ENCODE data around the gene SPARC.

The SPARC gene

GRCh38 chr5:151637676-151638075 is 49.0 kb downstream of the SPARC start:
- Mint-ChIP-seq H3K9me3 (ENCODE audit: low read depth) (no peaks in the 10 kb centered on the region), H3K36me3 (no peaks in the 10 kb centered on the region), H3K27ac (no peak overlapping the region), H3K4me3 (no peak overlapping the region), H3K27me3 (peaks cover 2% of the 10 kb centered on the region), H3K4me1 (ENCODE audit: low read depth) (peaks cover 11% of the 10 kb centered on the region)

- Mint-ChIP-seq H3K9me3 (ENCODE audit: low read depth) (no peaks in the 10 kb centered on the region), H3K27me3 (peaks cover 8% of the 10 kb centered on the region), H3K4me1 (ENCODE audit: low read depth) (no peaks in the 10 kb centered on the region), H3K27ac (no peak overlapping the region), H3K4me3 (no peak overlapping the region), H3K36me3 (no peaks in the 10 kb centered on the region)
These were observed 52.8 kb downstream of the SPARC start for GRCh38 chr5:151633892-151634291.

DNA sequence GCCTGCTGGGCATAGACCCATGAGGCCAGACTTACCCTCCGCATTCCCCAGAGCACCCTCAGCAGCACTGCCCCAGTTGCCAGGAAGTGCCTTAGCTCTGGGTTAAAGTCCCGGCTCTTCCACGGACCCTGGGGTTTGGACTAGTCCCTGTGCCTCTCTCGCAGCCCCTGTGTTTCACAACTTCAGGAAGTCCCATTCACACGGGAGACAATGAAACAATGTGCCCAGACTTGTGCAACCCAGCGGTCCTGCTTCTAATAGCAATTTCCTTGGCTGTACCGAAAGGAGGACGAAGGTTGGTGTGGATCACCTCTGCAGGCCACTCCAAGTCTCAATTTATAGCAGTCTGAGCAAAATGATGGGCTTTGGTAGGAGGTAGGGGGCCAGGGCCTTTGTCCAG is 53.8 kb downstream of the SPARC start:
- no peak overlapping the region for H3K4me3 Mint-ChIP-seq
- H3K36me3 Mint-ChIP-seq = no peaks in the 10 kb centered on the region
- H3K4me1 Mint-ChIP-seq (ENCODE audit: low read depth) = no peaks in the 10 kb centered on the region
- peaks cover 8% of the 10 kb centered on the region for H3K27me3 Mint-ChIP-seq
- H3K27ac Mint-ChIP-seq = no peak overlapping the region
- no peaks in the 10 kb centered on the region for H3K9me3 Mint-ChIP-seq (ENCODE audit: low read depth)

DNA sequence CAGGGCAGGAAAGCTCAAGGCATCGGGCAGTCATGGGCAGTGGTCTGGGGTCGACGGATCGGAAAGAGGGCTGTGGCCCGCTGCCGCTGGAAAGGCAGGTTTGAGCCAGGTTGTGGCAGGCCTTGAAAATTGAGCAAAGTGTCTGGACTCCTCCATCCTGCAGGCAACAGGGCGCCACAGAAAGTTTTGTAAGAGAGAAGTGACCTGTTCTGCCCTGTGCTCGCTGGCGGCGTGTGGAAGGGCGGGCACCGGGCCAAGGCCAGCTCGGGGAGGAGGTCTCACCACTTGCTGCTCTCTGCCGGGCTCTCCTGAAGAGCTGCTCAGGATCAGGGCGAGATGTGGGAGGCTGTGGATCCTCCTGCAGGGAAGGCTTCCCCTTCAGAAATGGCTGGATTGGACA is 54.2 kb downstream of the SPARC start:
- Mint-ChIP-seq H3K27me3 (peaks cover 8% of the 10 kb centered on the region), H3K4me1 (ENCODE audit: low read depth) (no peaks in the 10 kb centered on the region), H3K4me3 (no peak overlapping the region), H3K27ac (no peak overlapping the region), H3K9me3 (ENCODE audit: low read depth) (no peaks in the 10 kb centered on the region), H3K36me3 (no peaks in the 10 kb centered on the region)

DNA sequence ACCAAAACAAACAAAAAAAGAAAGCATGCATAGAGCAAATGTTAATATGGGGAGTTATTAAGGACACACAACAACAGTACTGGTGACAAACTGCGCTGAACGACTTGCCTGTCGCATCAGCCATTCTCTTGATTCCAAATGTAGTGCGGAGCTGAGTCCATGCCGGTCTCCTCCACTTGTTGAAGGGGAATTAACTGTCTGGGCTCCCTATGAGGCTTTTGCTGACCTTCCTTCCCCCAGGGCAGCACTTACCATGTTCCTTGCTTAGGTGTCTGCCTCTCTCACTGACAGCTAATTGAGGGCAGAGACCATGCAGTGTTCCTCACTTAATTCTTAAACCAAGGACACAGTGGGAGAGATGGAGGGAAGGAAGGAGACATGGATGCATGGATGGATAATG is 54.8 kb downstream of the SPARC start:
- Mint-ChIP-seq H3K4me1 (ENCODE audit: low read depth) (no peaks in the 10 kb centered on the region), H3K4me3 (no peak overlapping the region), H3K27ac (no peak overlapping the region), H3K9me3 (ENCODE audit: low read depth) (no peaks in the 10 kb centered on the region), H3K36me3 (no peaks in the 10 kb centered on the region), H3K27me3 (peaks cover 8% of the 10 kb centered on the region)

DNA sequence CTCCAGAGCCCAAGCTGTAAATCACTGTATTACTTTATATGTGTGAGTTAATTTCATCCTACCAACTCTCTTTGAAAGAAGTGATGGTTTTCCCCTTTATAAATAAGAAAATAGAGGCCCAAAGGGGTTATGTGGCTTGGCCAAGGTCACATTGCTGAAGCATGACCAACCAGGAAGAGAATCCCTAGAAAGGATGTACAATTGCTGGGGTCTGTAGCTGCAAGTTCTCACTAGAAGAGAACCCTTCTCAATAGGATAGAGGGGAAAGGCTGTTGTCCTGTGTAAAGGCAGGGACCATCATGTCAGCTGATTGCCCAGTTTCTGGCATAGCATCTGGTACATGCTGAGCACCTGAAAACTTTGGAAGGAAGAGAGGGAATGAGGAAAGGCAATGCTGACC is 56.6 kb downstream of the SPARC start:
- no peaks in the 10 kb centered on the region for H3K9me3 Mint-ChIP-seq (ENCODE audit: low read depth)
- no peaks in the 10 kb centered on the region for H3K4me1 Mint-ChIP-seq (ENCODE audit: low read depth)
- H3K36me3 Mint-ChIP-seq = no peaks in the 10 kb centered on the region
- H3K4me3 Mint-ChIP-seq = no peak overlapping the region
- no peak overlapping the region for H3K27ac Mint-ChIP-seq
- H3K27me3 Mint-ChIP-seq = peaks cover 6% of the 10 kb centered on the region

DNA sequence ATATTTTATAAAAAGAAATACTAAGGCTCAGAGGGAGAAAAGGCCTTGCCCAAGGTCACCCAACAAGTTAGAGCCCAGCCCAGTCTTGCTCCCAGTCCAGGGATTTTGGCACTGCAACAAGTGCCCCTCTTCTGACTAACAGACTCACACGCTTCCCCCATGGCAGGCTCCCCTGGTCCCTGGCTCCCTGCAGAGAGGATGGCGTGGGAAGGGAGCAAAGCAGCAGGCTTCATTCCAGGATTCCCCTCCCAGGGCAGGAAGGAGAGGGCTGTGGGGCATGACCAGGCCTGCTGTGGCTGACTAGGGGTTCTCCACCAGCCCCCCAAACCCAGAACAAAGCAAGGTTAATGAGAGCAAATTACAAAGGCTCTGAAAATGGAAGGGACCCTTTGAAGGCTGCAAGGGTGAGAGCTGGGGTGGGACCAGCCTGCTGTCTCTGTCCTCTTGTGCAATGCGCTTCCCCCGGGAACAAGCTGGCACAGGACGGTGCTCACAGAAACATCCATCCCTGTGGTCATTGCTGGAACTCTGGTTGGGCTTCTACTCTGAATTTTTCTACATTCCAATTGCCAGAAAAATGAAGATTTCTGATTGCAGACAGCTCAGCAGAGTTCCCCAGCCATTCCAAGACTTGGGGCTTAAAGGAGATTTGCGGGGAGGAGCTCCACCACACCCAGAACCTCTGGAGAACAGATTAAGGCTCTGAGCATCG is 58.4 kb downstream of the SPARC start:
- Mint-ChIP-seq H3K4me1 (ENCODE audit: low read depth) (no peaks in the 10 kb centered on the region), H3K27ac (no peak overlapping the region), H3K9me3 (ENCODE audit: low read depth) (no peaks in the 10 kb centered on the region), H3K4me3 (no peak overlapping the region), H3K27me3 (peaks cover 8% of the 10 kb centered on the region), H3K36me3 (no peaks in the 10 kb centered on the region)

GRCh38 chr5:151627650-151628049 is 59.1 kb downstream of the SPARC start:
- Mint-ChIP-seq H3K4me1 (ENCODE audit: low read depth) (no peaks in the 10 kb centered on the region), H3K36me3 (no peaks in the 10 kb centered on the region), H3K9me3 (ENCODE audit: low read depth) (no peaks in the 10 kb centered on the region), H3K27me3 (peaks cover 8% of the 10 kb centered on the region), H3K27ac (no peak overlapping the region), H3K4me3 (no peak overlapping the region)

- Mint-ChIP-seq H3K36me3 (no peaks in the 10 kb centered on the region), H3K27ac (no peak overlapping the region), H3K9me3 (ENCODE audit: low read depth) (no peaks in the 10 kb centered on the region), H3K4me3 (no peak overlapping the region), H3K27me3 (peaks cover 6% of the 10 kb centered on the region), H3K4me1 (ENCODE audit: low read depth) (no peaks in the 10 kb centered on the region)
These were observed 61.4 kb downstream of the SPARC start for GRCh38 chr5:151625285-151625684.

DNA sequence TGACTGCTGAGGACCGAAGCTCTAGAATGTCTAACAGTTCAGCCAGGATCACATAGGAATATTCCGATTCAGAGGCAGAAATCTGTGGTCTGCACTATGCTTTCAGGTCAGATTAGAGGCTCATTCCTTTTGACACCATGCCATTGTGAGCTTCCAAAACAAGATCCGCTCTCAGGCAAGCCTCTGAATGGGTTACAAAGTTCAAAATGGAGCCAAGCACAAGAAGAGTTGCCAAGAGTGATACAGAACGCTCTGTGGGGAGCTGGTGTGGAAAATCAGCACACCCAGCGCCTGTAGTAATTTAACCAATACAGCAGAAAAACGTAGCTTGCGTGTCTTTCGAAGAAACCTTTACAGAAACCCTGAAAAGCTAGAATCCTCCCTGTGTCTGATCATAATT is 62.2 kb downstream of the SPARC start:
- H3K4me1 Mint-ChIP-seq (ENCODE audit: low read depth) = no peaks in the 10 kb centered on the region

DNA sequence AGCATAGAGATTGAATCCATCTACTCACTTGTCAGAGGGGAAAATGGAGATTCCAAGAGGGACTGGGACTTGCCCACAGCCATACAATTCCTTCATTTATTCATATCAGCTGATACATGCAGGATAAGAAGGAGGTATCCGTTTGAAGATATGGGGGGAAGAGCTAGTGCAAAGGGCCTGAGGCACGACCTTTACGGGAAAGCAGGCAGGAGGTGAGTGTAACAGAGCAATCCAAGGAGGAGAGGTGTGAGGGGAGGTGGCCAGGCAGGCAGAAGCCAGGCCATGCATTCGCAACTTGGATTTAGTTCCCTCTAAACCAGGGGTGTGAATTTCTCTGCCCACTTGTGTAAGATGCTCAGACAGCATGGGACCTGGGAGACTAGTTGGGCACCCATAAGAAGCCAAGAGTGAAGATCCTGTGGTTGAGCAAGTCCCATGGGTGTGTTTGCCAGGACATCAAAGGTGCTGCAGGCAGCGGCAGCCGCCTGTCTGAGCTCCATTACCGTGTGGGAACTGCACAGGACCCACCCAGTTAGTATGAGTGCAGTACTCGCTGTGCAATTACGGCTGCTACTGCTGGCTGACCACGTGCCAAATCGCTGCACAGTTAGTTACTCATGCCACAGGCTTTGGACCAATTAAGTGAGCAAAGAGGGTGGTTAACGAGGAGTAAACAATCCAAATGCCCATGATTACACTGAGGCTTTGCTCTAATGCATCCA is 64.2 kb downstream of the SPARC start:
- Mint-ChIP-seq H3K4me3 (no peak overlapping the region), H3K4me1 (ENCODE audit: low read depth) (no peaks in the 10 kb centered on the region), H3K27me3 (peaks cover 4% of the 10 kb centered on the region), H3K9me3 (ENCODE audit: low read depth) (no peaks in the 10 kb centered on the region), H3K27ac (no peak overlapping the region), H3K36me3 (no peaks in the 10 kb centered on the region)

More for the DNA sequence above, 62.2 kb downstream of the SPARC start:
- H3K4me3 Mint-ChIP-seq = no peak overlapping the region
- no peaks in the 10 kb centered on the region for H3K36me3 Mint-ChIP-seq
- peaks cover 4% of the 10 kb centered on the region for H3K27me3 Mint-ChIP-seq
- no peaks in the 10 kb centered on the region for H3K9me3 Mint-ChIP-seq (ENCODE audit: low read depth)
- H3K27ac Mint-ChIP-seq = no peak overlapping the region

DNA sequence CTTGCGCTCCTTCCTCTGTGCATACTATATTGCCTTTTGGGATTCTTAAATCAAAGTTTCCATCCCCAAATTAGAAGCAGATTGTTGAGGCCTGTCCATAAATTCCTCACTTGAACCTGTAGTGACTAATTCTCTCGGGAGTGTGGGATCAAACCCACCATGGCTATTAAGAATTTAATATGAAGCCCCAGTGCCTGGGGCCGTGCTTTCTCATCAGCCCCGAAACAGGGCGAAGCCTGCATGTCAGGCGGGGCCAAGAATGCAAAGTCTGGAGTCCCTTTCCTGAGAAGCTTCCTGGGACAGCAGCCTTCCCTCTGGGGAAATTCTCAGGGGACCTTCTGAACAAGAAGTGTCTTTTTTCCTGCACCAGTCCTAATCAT is 66.3 kb downstream of the SPARC start:
- Mint-ChIP-seq H3K27ac (no peak overlapping the region), H3K4me1 (ENCODE audit: low read depth) (peaks cover 6% of the 10 kb centered on the region), H3K36me3 (no peaks in the 10 kb centered on the region), H3K4me3 (no peak overlapping the region), H3K27me3 (peaks cover 4% of the 10 kb centered on the region), H3K9me3 (ENCODE audit: low read depth) (no peaks in the 10 kb centered on the region)

DNA sequence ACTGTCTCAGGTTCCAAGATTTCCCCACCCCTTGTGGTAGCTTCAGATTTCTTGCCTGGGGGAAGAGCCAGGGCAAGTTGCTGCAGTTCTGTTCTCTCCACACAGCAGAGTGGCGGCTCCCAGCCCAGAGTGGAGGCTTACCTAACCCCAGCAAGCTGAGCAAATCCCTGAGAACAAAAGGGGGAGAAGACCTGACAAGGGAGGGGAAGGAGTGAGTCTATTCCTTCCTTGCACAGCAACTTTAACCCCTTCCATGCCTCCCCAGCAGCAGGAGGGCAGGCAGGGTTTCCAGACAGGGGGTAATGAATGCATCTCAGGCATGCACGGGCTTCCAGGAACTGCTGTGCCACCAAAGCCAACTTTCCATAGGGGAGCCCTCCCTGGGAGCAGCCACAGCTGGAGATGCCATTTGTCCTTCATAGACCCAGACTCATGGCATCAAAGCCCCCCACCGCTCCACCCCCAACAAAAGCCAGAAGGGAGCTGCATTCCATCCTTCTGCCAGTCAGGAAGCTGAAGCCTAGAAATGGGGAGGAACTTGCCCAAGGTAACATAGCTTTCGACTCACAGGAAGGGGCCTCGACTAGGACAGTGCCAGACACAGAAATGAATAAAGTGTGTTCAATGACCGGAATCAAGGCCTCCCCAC is 66.8 kb downstream of the SPARC start:
- Mint-ChIP-seq H3K36me3 (no peaks in the 10 kb centered on the region), H3K27ac (no peak overlapping the region), H3K27me3 (peaks cover 4% of the 10 kb centered on the region), H3K4me1 (ENCODE audit: low read depth) (peaks cover 10% of the 10 kb centered on the region), H3K4me3 (no peak overlapping the region), H3K9me3 (ENCODE audit: low read depth) (no peaks in the 10 kb centered on the region)

- no peak overlapping the region for H3K27ac Mint-ChIP-seq
- H3K9me3 Mint-ChIP-seq (ENCODE audit: low read depth) = no peaks in the 10 kb centered on the region
- H3K4me1 Mint-ChIP-seq (ENCODE audit: low read depth) = peaks cover 19% of the 10 kb centered on the region
- H3K36me3 Mint-ChIP-seq = no peaks in the 10 kb centered on the region
- H3K27me3 Mint-ChIP-seq = peaks cover 2% of the 10 kb centered on the region
- H3K4me3 Mint-ChIP-seq = no peak overlapping the region
These were observed 67.8 kb downstream of the SPARC start for GRCh38 chr5:151618907-151619306.

GRCh38 chr5:151617841-151618710 is 68.6 kb downstream of the SPARC start:
- Mint-ChIP-seq H3K4me3 (no peak overlapping the region), H3K4me1 (ENCODE audit: low read depth) (peaks cover 27% of the 10 kb centered on the region), H3K36me3 (no peaks in the 10 kb centered on the region), H3K27ac (no peak overlapping the region), H3K9me3 (ENCODE audit: low read depth) (no peaks in the 10 kb centered on the region), H3K27me3 (peaks cover 2% of the 10 kb centered on the region)
